Measurements from ENCODE around the gene RSBN1.
"Not testable (repeated sequence)": the region's sequence is repeated elsewhere in the genome, so short reads cannot be mapped to it uniquely, and the experiment has no call there.

Gene RSBN1

GRCh38 chr1:113756461-113756860, 55.8 kb downstream of the RSBN1 start:
- TF ChIP-seq ZFX (IDR thresholded peaks at IDR 0.05; ENCODE audit: borderline replicate concordance) (no peak), CTCF (IDR thresholded peaks at IDR 0.05) (no peak)
- H3K27ac ChIP-seq, result no peak overlapping the region

- H3K27ac ChIP-seq, result not testable (repeated sequence)
Observed at GRCh38 chr1:113753333-113753732, 58.9 kb downstream of the RSBN1 start.

- TF ChIP-seq CTCF (IDR thresholded peaks at IDR 0.05) (no peak), ZFX (IDR thresholded peaks at IDR 0.05; ENCODE audit: borderline replicate concordance) (no peak)
- no peak overlapping the region for H3K27ac ChIP-seq
Observed at GRCh38 chr1:113751516-113751915, 60.8 kb downstream of the RSBN1 start.

- no peak overlapping the region for H3K27ac ChIP-seq
- TF ChIP-seq CTCF (IDR thresholded peaks at IDR 0.05) (no peak), ZFX (IDR thresholded peaks at IDR 0.05; ENCODE audit: borderline replicate concordance) (no peak)
Observed at GRCh38 chr1:113751114-113751513, 61.2 kb downstream of the RSBN1 start.

GRCh38 chr1:113749402-113749801, 62.9 kb downstream of the RSBN1 start:
- TF ChIP-seq CTCF (IDR thresholded peaks at IDR 0.05), result no peak
- no peak for TF ChIP-seq ZFX (IDR thresholded peaks at IDR 0.05; ENCODE audit: borderline replicate concordance)
- no peak overlapping the region for H3K27ac ChIP-seq

- TF ChIP-seq CTCF (IDR thresholded peaks at IDR 0.05) (no peak), ZFX (IDR thresholded peaks at IDR 0.05; ENCODE audit: borderline replicate concordance) (no peak)
- H3K27ac ChIP-seq, result no peak overlapping the region
Observed at GRCh38 chr1:113747376-113747775, 64.9 kb downstream of the RSBN1 start.

GRCh38 chr1:113745425-113745824, 66.9 kb downstream of the RSBN1 start:
- TF ChIP-seq ZFX (IDR thresholded peaks at IDR 0.05; ENCODE audit: borderline replicate concordance) (no peak), CTCF (IDR thresholded peaks at IDR 0.05) (no peak)
- H3K27ac ChIP-seq, result no peak overlapping the region

GRCh38 chr1:113744114-113744513, 68.2 kb downstream of the RSBN1 start:
- H3K27ac ChIP-seq, result no peak overlapping the region
- TF ChIP-seq CTCF (IDR thresholded peaks at IDR 0.05) (no peak), ZFX (IDR thresholded peaks at IDR 0.05; ENCODE audit: borderline replicate concordance) (no peak)
